HL-60 (cell line): Measurements from ENCODE around the gene SLC35F6.

Experiments used
- GABPA ChIP-seq: IDR thresholded peaks from 2 replicates; pipeline ENCODE4 v1.6.1; 2012; ENCODE audit warnings: low read depth
- POLR2AphosphoS5 ChIP-seq: IDR thresholded peaks from 2 replicates; pipeline ENCODE4 v1.6.1; 2012; ENCODE audit warnings: low read depth
- REST ChIP-seq: IDR thresholded peaks from 2 replicates; pipeline ENCODE4 v1.6.1; 2012; ENCODE audit warnings: low read depth; ENCODE audit not compliant: insufficient replicate concordance
- SPI1 ChIP-seq: IDR thresholded peaks from 2 replicates; pipeline ENCODE4 v1.6.1; 2012; ENCODE audit warnings: low read depth, mild to moderate bottlenecking, borderline replicate concordance
- TF ChIP-seq, protein P1 (sequence below): IDR thresholded peaks from one replicate; pipeline ENCODE4 v1.5.1; 2011; ENCODE audit warnings: low read length, control low read depth, inconsistent platforms; ENCODE audit not compliant: insufficient read depth

- TF ChIP-seq, protein P1, sequence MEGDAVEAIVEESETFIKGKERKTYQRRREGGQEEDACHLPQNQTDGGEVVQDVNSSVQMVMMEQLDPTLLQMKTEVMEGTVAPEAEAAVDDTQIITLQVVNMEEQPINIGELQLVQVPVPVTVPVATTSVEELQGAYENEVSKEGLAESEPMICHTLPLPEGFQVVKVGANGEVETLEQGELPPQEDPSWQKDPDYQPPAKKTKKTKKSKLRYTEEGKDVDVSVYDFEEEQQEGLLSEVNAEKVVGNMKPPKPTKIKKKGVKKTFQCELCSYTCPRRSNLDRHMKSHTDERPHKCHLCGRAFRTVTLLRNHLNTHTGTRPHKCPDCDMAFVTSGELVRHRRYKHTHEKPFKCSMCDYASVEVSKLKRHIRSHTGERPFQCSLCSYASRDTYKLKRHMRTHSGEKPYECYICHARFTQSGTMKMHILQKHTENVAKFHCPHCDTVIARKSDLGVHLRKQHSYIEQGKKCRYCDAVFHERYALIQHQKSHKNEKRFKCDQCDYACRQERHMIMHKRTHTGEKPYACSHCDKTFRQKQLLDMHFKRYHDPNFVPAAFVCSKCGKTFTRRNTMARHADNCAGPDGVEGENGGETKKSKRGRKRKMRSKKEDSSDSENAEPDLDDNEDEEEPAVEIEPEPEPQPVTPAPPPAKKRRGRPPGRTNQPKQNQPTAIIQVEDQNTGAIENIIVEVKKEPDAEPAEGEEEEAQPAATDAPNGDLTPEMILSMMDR, result no peak
- TF ChIP-seq POLR2AphosphoS5 (no peak), SPI1 (no peak), REST (no peak), GABPA (no peak)
These were observed 11.4 kb upstream of the SLC35F6 start for GRCh38 chr2:26752656-26753055.
